Measurements from ENCODE around the gene ATP6V1G1.

DNA sequence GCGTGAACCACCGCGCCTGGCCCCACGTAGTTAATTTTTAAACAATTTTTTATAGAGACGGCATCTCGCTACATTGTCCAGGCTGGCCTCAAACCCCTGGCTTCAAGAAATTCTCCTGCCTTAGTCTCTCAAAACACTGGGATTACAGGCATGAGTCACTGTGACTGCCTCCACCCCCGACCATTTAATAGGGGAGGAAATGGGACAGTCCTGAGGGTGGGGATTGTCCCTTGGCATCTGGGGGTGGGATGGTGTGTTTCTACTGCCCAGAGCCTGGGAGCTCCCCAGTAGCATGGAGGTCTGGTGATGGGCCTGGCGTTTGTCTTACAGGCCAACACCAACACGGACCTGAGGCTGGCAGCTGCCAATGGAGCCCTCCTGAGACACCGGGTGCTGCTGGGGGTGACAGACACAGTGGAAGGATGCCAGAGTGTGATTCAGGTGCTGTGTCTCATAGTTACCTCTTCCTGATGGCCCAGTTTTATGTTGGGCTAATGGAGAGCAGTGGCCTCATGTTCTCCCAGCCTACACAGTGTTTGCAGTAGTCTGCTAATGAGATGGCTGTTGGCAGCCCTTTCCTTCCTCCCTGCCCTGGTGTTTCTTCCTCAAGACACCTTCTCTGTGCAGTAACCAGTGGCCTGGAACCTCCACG lies 46.0 kb downstream of the ATP6V1G1 start:
- no peak for TF ChIP-seq CTCF (IDR thresholded peaks at IDR 0.05; ENCODE audit: insufficient read depth, low read length, poor library complexity, severe bottlenecking)
- no peak for TF ChIP-seq EZH2phosphoT487 (conservative IDR thresholded peaks at IDR 0.05; ENCODE audit: low read length)
